ENCODE results near the gene KLHL26. TPM values are rescaled to one million over a fixed set of nuclear protein-coding genes. Genes with fewer than 3 reads are reported as not detected.

Gene KLHL26
- total RNA-seq, 3 donors from 2014 or later (not counting 1 experiment from before 2014, with no cell fraction given): 8.0 to 11.5 (median 9.6) TPM

- ATAC-seq (no peak), DNase-seq (no peak)
- Mint-ChIP-seq H3K4me1 (no peaks in the 10 kb centered on the region), H3K27me3 (ENCODE audit: low read depth in 2 of 2) (peaks cover 0 to 3% of the 10 kb centered on the region in 2 donors), H3K9me3 (no peaks in the 10 kb centered on the region), H3K4me3 (no peak overlapping the region), H3K27ac (no peak overlapping the region), H3K36me3 (no peaks in the 10 kb centered on the region)
- no peak overlapping the region for H3K4me3 ChIP-seq (ENCODE audit: low read length)
- H3K4me1 ChIP-seq (ENCODE audit: control insufficient read depth, insufficient read depth, low read length): no peaks in the 10 kb centered on the region
- no peaks in the 10 kb centered on the region for H3K9me3 ChIP-seq (ENCODE audit: control insufficient read depth, insufficient read depth, low read length)
- no peaks in the 10 kb centered on the region for H3K27me3 ChIP-seq (ENCODE audit: control insufficient read depth, insufficient read depth, low read length)
- 87% methylated on average over 13 of the region's 13 CpGs for WGBS (ENCODE audit: insufficient coverage)
- intact Hi-C loops (cut with micrococcal nuclease): no loop called here
- no peak overlapping the region for H3K27ac ChIP-seq (ENCODE audit: low read length)
- no peak for TF ChIP-seq CTCF (IDR thresholded peaks at IDR 0.05)
- peaks cover 16% of the 10 kb centered on the region for H3K36me3 ChIP-seq (ENCODE audit: control insufficient read depth, insufficient read depth, low read length)
These were observed 35.9 kb downstream of the KLHL26 start for GRCh38 chr19:18672606-18673337.

- WGBS (ENCODE audit: insufficient coverage): 93% methylated on average over 11 of the region's 11 CpGs
- H3K9me3 Mint-ChIP-seq: no peaks in the 10 kb centered on the region
- no peaks in the 10 kb centered on the region for H3K36me3 Mint-ChIP-seq
- H3K4me1 ChIP-seq (ENCODE audit: control insufficient read depth, insufficient read depth, low read length): peaks cover 3% of the 10 kb centered on the region
- intact Hi-C loops (cut with micrococcal nuclease): no loop called here
- peaks cover 2% of the 10 kb centered on the region for H3K36me3 ChIP-seq (ENCODE audit: control insufficient read depth, insufficient read depth, low read length)
- no peaks in the 10 kb centered on the region for H3K27me3 ChIP-seq (ENCODE audit: control insufficient read depth, insufficient read depth, low read length)
- no peak for ATAC-seq
- TF ChIP-seq CTCF (IDR thresholded peaks at IDR 0.05): no peak
- no peak overlapping the region for H3K4me3 ChIP-seq (ENCODE audit: low read length)
- no peaks in the 10 kb centered on the region for H3K9me3 ChIP-seq (ENCODE audit: control insufficient read depth, insufficient read depth, low read length)
- H3K27ac Mint-ChIP-seq: no peak overlapping the region
- peaks cover 0 to 3% of the 10 kb centered on the region in 2 donors for H3K27me3 Mint-ChIP-seq (ENCODE audit: low read depth in 2 of 2)
- DNase-seq: no peak
- no peaks in the 10 kb centered on the region for H3K4me1 Mint-ChIP-seq
- H3K4me3 Mint-ChIP-seq: no peak overlapping the region
- no peak overlapping the region for H3K27ac ChIP-seq (ENCODE audit: low read length)
These were observed 37.8 kb downstream of the KLHL26 start for GRCh38 chr19:18674616-18675015.

GRCh38 chr19:18675779-18676178 is 39.0 kb downstream of the KLHL26 start:
- peak in 1 of 2 donors; percentile 51 for DNase-seq
- Mint-ChIP-seq H3K4me3 (no peak overlapping the region), H3K4me1 (no peaks in the 10 kb centered on the region), H3K9me3 (no peaks in the 10 kb centered on the region), H3K27me3 (ENCODE audit: low read depth in 2 of 2) (peaks cover 0 to 3% of the 10 kb centered on the region in 2 donors), H3K36me3 (no peaks in the 10 kb centered on the region), H3K27ac (no peak overlapping the region)
- no peak overlapping the region for H3K4me3 ChIP-seq (ENCODE audit: low read length)
- no peak overlapping the region for H3K27ac ChIP-seq (ENCODE audit: low read length)
- WGBS (ENCODE audit: insufficient coverage): 53% methylated on average over 5 of the region's 5 CpGs
- no peak for ATAC-seq
- TF ChIP-seq CTCF (IDR thresholded peaks at IDR 0.05): no peak
- H3K4me1 ChIP-seq (ENCODE audit: control insufficient read depth, insufficient read depth, low read length): peaks cover 3% of the 10 kb centered on the region
- H3K36me3 ChIP-seq (ENCODE audit: control insufficient read depth, insufficient read depth, low read length): no peaks in the 10 kb centered on the region
- no peaks in the 10 kb centered on the region for H3K27me3 ChIP-seq (ENCODE audit: control insufficient read depth, insufficient read depth, low read length)
- H3K9me3 ChIP-seq (ENCODE audit: control insufficient read depth, insufficient read depth, low read length): no peaks in the 10 kb centered on the region
- intact Hi-C loops (cut with micrococcal nuclease): no loop called here

- Histone ChIP-seq H3K4me1 (ENCODE audit: control insufficient read depth, insufficient read depth, low read length) (peaks cover 3% of the 10 kb centered on the region), H3K36me3 (ENCODE audit: control insufficient read depth, insufficient read depth, low read length) (no peaks in the 10 kb centered on the region), H3K27ac (ENCODE audit: low read length) (no peak overlapping the region), H3K9me3 (ENCODE audit: control insufficient read depth, insufficient read depth, low read length) (no peaks in the 10 kb centered on the region), H3K4me3 (ENCODE audit: low read length) (no peak overlapping the region), H3K27me3 (ENCODE audit: control insufficient read depth, insufficient read depth, low read length) (no peaks in the 10 kb centered on the region)
- Mint-ChIP-seq H3K9me3 (no peaks in the 10 kb centered on the region), H3K27me3 (ENCODE audit: low read depth in 2 of 2) (peaks cover 0 to 3% of the 10 kb centered on the region in 2 donors), H3K36me3 (no peaks in the 10 kb centered on the region), H3K4me1 (no peaks in the 10 kb centered on the region), H3K4me3 (no peak overlapping the region), H3K27ac (no peak overlapping the region)
- intact Hi-C loops (cut with micrococcal nuclease): no loop called here
- ATAC-seq (no peak), DNase-seq (no peak)
- TF ChIP-seq CTCF (IDR thresholded peaks at IDR 0.05): no peak
- 95% methylated on average over 7 of the region's 7 CpGs for WGBS (ENCODE audit: insufficient coverage)
These were observed 39.9 kb downstream of the KLHL26 start for GRCh38 chr19:18676692-18677091.
